Stimulated activated CD8-positive, alpha-beta memory T cell treated with anti-CD3 and anti-CD28 coated beads, Interleukin-4, amount 100 ng/mL, for 4 hours (primary cell): Measurements from ENCODE around the gene NPM1.
"Not testable (repeated sequence)": the region's sequence is repeated elsewhere in the genome, so short reads cannot be mapped to it uniquely, and the experiment has no call there.

Experiments
- DNase-seq, 2 donors: peaks; one replicate each; pipeline ENCODE4 v3.0.0-alpha.2; 2020; ENCODE audit warnings: low read depth in 2 of 2, low spot score in 1 of 2

NPM1 gene

GRCh38 chr5:171384999-171385398 lies 2.6 kb upstream of the NPM1 start:
- not testable (repeated sequence) for DNase-seq

- no peak for DNase-seq
These were observed 1.5 kb upstream of the NPM1 start for GRCh38 chr5:171386006-171386671.

GRCh38 chr5:171386861-171387344 lies 746 bp upstream of the NPM1 start:
- no peak for DNase-seq

GRCh38 chr5:171387970-171388815 lies 544 bp downstream of the NPM1 start:
- peak; percentile 64 to 73 for DNase-seq

- no peak for DNase-seq
These were observed 1.1 kb downstream of the NPM1 start for GRCh38 chr5:171388816-171389168.

- peak in 1 of 2 donors; percentile 11 for DNase-seq
These were observed 3.4 kb downstream of the NPM1 start for GRCh38 chr5:171390883-171391677.

- no peak for DNase-seq
These were observed 4.4 kb downstream of the NPM1 start for GRCh38 chr5:171391996-171392577.

GRCh38 chr5:171392585-171393159 lies 5.0 kb downstream of the NPM1 start:
- no peak for DNase-seq

- no peak for DNase-seq
These were observed 7.4 kb downstream of the NPM1 start for GRCh38 chr5:171395042-171395441.

GRCh38 chr5:171396583-171396982 lies 8.9 kb downstream of the NPM1 start:
- DNase-seq = not testable (repeated sequence)

GRCh38 chr5:171397190-171397589 lies 9.5 kb downstream of the NPM1 start:
- no peak for DNase-seq

- no peak for DNase-seq
These were observed 9.9 kb downstream of the NPM1 start for GRCh38 chr5:171397599-171397998.

- DNase-seq = not testable (repeated sequence)
These were observed 11.0 kb downstream of the NPM1 start for GRCh38 chr5:171398660-171399059.

- DNase-seq = no peak
These were observed 12.5 kb downstream of the NPM1 start for GRCh38 chr5:171400169-171400568.

- no peak for DNase-seq
These were observed 13.7 kb downstream of the NPM1 start for GRCh38 chr5:171401167-171401947.

GRCh38 chr5:171402751-171403150 lies 15.1 kb downstream of the NPM1 start:
- DNase-seq = not testable (repeated sequence)

GRCh38 chr5:171405615-171406014 lies 18.0 kb downstream of the NPM1 start:
- no peak for DNase-seq

- DNase-seq = no peak
These were observed 19.6 kb downstream of the NPM1 start for GRCh38 chr5:171407234-171407633.

- no peak for DNase-seq
These were observed 21.8 kb downstream of the NPM1 start for GRCh38 chr5:171409164-171410136.
